Neural progenitor cell (in vitro differentiated cells): ENCODE results near the gene ALDH1L1.

Source experiments
- CTCF ChIP-seq: fragments of 200-600 bp; sonication (generic); IDR thresholded peaks from 2 replicates; pipeline ENCODE4 v1.5.1; 2017; ENCODE audit warnings: antibody characterized with exemption, mild to moderate bottlenecking
- EZH2 ChIP-seq: fragments of 200-600 bp; sonication (generic); IDR thresholded peaks from 2 replicates; pipeline ENCODE4 v1.6.1; 2017; ENCODE audit warnings: antibody characterized with exemption, mild to moderate bottlenecking, moderate library complexity

GRCh38 chr3:126136428-126137220, 43.8 kb downstream of the ALDH1L1 start:
- TF ChIP-seq CTCF (no peak), EZH2 (no peak)
